A549 (cell line): ENCODE measurements around the gene INSIG2.

Source experiments
- CEBPB ChIP-seq, 2 experiments: fragments of >200 bp in 1 of 2; sonication (Bioruptor Twin) in 1 of 2; formaldehyde crosslinking in 1 of 2; IDR thresholded peaks; 2 replicates each; pipeline ENCODE4 v1.6.1; 2012 to 2016
- FOSL2 ChIP-seq, 2 experiments: fragments of 450-650 bp in 1 of 2; fragments of >200 bp in 1 of 2; sonication (Bioruptor Twin) in 1 of 2; formaldehyde crosslinking; IDR thresholded peaks; 2 replicates each; pipeline versions ENCODE4 v1.5.0 to v1.6.1; 2016 to 2020; ENCODE audit warnings: mild to moderate bottlenecking in 1 of 2, moderate library complexity in 1 of 2
- JUNB ChIP-seq: fragments of >200 bp; sonication (Bioruptor Twin); formaldehyde crosslinking; IDR thresholded peaks from 2 replicates; pipeline ENCODE4 v1.6.1; 2016
- NR3C1 ChIP-seq: fragments of >200 bp; sonication (Bioruptor Twin); formaldehyde crosslinking; IDR thresholded peaks from 3 replicates; pipeline ENCODE4 v1.6.1; 2017
- POLR2A ChIP-seq: IDR thresholded peaks from 2 replicates; pipeline ENCODE4 v1.6.1; 2012; ENCODE audit warnings: mild to moderate bottlenecking, low read length
- RAD21 ChIP-seq, 2 experiments: fragments of >200 bp in 1 of 2; sonication (Bioruptor Twin) in 1 of 2; formaldehyde crosslinking in 1 of 2; IDR thresholded peaks in 1 of 2; conservative IDR thresholded peaks in 1 of 2; 2 replicates in 1 of 2; 3 replicates in 1 of 2; pipeline ENCODE4 v1.6.1; 2012 to 2018; ENCODE audit warnings: inconsistent platforms in 1 of 2
- RNF2 ChIP-seq: fragments of 200-600 bp; sonication (generic); IDR thresholded peaks from 2 replicates; pipeline ENCODE4 v1.6.1; 2016; ENCODE audit warnings: low read depth, mild to moderate bottlenecking, antibody characterized with exemption, moderate library complexity, borderline replicate concordance
- ZFP36 ChIP-seq: fragments of 450-650 bp; IDR thresholded peaks from 2 replicates; pipeline ENCODE4 v1.6.1; 2014; ENCODE audit warnings: borderline replicate concordance; ENCODE audit not compliant: partially characterized antibody
- TF ChIP-seq, protein P1 (sequence below): fragments of >200 bp; sonication (Bioruptor Twin); formaldehyde crosslinking; IDR thresholded peaks from 3 replicates; pipeline ENCODE4 v1.5.1; 2016
- TF ChIP-seq, protein P2 (sequence below): fragments of 200-600 bp; sonication (generic); IDR thresholded peaks from 2 replicates; pipeline ENCODE4 v1.6.1; 2016; ENCODE audit warnings: antibody characterized with exemption, mild to moderate bottlenecking, moderate library complexity
- TF ChIP-seq, protein P3 (sequence below): fragments of 450-650 bp; IDR thresholded peaks from 2 replicates; pipeline ENCODE4 v1.6.1; 2014; ENCODE audit warnings: antibody characterized with exemption

DNA sequence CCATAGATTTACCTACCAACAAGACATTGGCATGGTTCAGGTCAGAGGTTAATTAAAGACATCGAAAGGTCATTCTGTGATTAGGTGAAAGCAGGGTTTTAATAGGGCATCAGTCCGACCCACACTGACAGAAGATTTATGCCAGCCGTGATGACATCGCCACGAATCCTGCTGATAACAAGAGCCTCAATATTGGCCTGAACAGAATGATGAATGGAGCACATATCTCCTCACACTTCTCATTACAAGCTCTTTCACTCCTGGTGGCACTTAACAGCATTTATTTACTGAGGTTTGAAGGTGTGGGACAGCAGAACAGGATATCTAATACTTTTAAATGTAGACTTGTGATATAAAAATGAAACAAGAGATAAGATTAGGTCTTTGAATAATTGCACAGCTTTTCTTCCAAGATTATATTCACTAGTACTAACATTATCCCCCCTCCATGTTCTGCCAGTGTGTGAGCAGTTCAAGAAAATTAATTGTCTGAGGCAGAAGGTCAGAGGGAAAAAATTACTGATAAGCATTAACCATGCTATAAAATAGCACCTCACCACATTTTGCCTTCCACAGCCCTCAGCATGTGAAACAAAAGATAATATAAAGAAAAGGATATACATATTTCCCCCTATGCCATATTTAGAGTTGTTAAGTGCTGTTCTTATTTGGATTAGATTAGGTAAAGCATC lies 23.1 kb upstream of the INSIG2 start:
- TF ChIP-seq POLR2A (no peak), NR3C1 (no peak), RNF2 (no peak), FOSL2 (IDR thresholded peaks at IDR 0.05) (no peak), FOSL2 (CRISPR knock-in tag; IDR thresholded peaks at IDR 0.05) (no peak), JUNB (no peak), RAD21 (conservative IDR thresholded peaks at IDR 0.05 in 1 of 2, IDR thresholded peaks at IDR 0.05 in 1 of 2) (no peak), ZFP36 (no peak), CEBPB (IDR thresholded peaks at IDR 0.05) (no peak)
- TF ChIP-seq, protein P1, sequence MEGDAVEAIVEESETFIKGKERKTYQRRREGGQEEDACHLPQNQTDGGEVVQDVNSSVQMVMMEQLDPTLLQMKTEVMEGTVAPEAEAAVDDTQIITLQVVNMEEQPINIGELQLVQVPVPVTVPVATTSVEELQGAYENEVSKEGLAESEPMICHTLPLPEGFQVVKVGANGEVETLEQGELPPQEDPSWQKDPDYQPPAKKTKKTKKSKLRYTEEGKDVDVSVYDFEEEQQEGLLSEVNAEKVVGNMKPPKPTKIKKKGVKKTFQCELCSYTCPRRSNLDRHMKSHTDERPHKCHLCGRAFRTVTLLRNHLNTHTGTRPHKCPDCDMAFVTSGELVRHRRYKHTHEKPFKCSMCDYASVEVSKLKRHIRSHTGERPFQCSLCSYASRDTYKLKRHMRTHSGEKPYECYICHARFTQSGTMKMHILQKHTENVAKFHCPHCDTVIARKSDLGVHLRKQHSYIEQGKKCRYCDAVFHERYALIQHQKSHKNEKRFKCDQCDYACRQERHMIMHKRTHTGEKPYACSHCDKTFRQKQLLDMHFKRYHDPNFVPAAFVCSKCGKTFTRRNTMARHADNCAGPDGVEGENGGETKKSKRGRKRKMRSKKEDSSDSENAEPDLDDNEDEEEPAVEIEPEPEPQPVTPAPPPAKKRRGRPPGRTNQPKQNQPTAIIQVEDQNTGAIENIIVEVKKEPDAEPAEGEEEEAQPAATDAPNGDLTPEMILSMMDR = no peak
- TF ChIP-seq, protein P2, sequence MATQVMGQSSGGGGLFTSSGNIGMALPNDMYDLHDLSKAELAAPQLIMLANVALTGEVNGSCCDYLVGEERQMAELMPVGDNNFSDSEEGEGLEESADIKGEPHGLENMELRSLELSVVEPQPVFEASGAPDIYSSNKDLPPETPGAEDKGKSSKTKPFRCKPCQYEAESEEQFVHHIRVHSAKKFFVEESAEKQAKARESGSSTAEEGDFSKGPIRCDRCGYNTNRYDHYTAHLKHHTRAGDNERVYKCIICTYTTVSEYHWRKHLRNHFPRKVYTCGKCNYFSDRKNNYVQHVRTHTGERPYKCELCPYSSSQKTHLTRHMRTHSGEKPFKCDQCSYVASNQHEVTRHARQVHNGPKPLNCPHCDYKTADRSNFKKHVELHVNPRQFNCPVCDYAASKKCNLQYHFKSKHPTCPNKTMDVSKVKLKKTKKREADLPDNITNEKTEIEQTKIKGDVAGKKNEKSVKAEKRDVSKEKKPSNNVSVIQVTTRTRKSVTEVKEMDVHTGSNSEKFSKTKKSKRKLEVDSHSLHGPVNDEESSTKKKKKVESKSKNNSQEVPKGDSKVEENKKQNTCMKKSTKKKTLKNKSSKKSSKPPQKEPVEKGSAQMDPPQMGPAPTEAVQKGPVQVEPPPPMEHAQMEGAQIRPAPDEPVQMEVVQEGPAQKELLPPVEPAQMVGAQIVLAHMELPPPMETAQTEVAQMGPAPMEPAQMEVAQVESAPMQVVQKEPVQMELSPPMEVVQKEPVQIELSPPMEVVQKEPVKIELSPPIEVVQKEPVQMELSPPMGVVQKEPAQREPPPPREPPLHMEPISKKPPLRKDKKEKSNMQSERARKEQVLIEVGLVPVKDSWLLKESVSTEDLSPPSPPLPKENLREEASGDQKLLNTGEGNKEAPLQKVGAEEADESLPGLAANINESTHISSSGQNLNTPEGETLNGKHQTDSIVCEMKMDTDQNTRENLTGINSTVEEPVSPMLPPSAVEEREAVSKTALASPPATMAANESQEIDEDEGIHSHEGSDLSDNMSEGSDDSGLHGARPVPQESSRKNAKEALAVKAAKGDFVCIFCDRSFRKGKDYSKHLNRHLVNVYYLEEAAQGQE = no peak
- TF ChIP-seq, protein P3, sequence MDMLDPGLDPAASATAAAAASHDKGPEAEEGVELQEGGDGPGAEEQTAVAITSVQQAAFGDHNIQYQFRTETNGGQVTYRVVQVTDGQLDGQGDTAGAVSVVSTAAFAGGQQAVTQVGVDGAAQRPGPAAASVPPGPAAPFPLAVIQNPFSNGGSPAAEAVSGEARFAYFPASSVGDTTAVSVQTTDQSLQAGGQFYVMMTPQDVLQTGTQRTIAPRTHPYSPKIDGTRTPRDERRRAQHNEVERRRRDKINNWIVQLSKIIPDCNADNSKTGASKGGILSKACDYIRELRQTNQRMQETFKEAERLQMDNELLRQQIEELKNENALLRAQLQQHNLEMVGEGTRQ = no peak
